ENCODE data around the gene LIPH.
"Not testable (repeated sequence)": the region's sequence is repeated elsewhere in the genome, so short reads cannot be mapped to it uniquely, and the experiment has no call there.

The LIPH gene

GRCh38 chr3:185474922-185475321 lies 77.5 kb downstream of the LIPH start:
- no CpG with 5 or more reads among the region's 6 CpGs for WGBS, 2 donors (ENCODE audit: extremely low coverage in 2 of 2, insufficient read length in 2 of 2, insufficient replicate concordance in 1 of 2)
- not testable (repeated sequence) for DNase-seq (ENCODE audit: low spot score)

GRCh38 chr3:185473290-185473815 lies 79.0 kb downstream of the LIPH start:
- H3K36me3 ChIP-seq (replicated peaks in 1 of 2; ENCODE audit: control insufficient read depth in 2 of 2, insufficient read depth in 2 of 2, low read length in 2 of 2) = peaks cover 0 to 9% of the 10 kb centered on the region in 2 donors
- WGBS, 2 donors (ENCODE audit: extremely low coverage in 2 of 2, insufficient read length in 2 of 2, insufficient replicate concordance in 1 of 2) = no CpG with 5 or more reads among the region's 15 CpGs
- H3K9ac ChIP-seq (ENCODE audit: low read depth, low read length, poor library complexity) = no peak overlapping the region
- no peaks in the 10 kb centered on the region for H3K4me1 ChIP-seq (ENCODE audit: control insufficient read depth in 2 of 2, insufficient read depth in 1 of 2, low read depth in 1 of 2, low read length in 2 of 2)
- no peak for DNase-seq (ENCODE audit: low spot score)
- H3K27ac ChIP-seq (replicated peaks; ENCODE audit: low read length) = no peak overlapping the region
- H3K18ac ChIP-seq (ENCODE audit: low read length) = no peak overlapping the region
- H2AK5ac ChIP-seq (ENCODE audit: low read depth, low read length) = no peak overlapping the region
- no peak overlapping the region for H4K8ac ChIP-seq (ENCODE audit: low read depth, low read length)
- H2BK15ac ChIP-seq (ENCODE audit: low read length) = no peak overlapping the region
- H3K4me3 ChIP-seq (ENCODE audit: low read length in 2 of 2) = no peak overlapping the region
- H3K23ac ChIP-seq (ENCODE audit: low read depth, low read length, poor library complexity) = no peak overlapping the region
- no peak overlapping the region for H4K91ac ChIP-seq (ENCODE audit: low read depth, low read length, poor library complexity)
- no peak overlapping the region for H3K14ac ChIP-seq (ENCODE audit: low read length)
- no peak overlapping the region for H2BK5ac ChIP-seq (ENCODE audit: low read length)
- H3K79me1 ChIP-seq (ENCODE audit: low read depth, low read length) = no peaks in the 10 kb centered on the region
- no peak overlapping the region for H2AFZ ChIP-seq (ENCODE audit: low read length)
- no peak overlapping the region for H3K4ac ChIP-seq (ENCODE audit: low read length)
- H2BK12ac ChIP-seq (ENCODE audit: low read length) = no peak overlapping the region
- no peak overlapping the region for H3K4me2 ChIP-seq (ENCODE audit: insufficient read depth, low read length, poor library complexity, severe bottlenecking)
- H3K9me3 ChIP-seq (replicated peaks in 1 of 2; ENCODE audit: control insufficient read depth in 2 of 2, insufficient read depth in 1 of 2, low read depth in 1 of 2, low read length in 2 of 2) = no peaks in the 10 kb centered on the region
- H3K27me3 ChIP-seq (ENCODE audit: control insufficient read depth in 3 of 3, insufficient read depth in 3 of 3, low read depth in 1 of 3, low read length in 3 of 3) = no peaks in the 10 kb centered on the region
- no peak overlapping the region for H2BK120ac ChIP-seq (ENCODE audit: low read depth, low read length)

More at GRCh38 chr3:185474922-185475321, 77.5 kb downstream of the LIPH start:
- not testable (repeated sequence) for H3K18ac ChIP-seq (ENCODE audit: low read length); H4K91ac ChIP-seq (ENCODE audit: low read depth, low read length, poor library complexity); H3K79me1 ChIP-seq (ENCODE audit: low read depth, low read length); H2AK5ac ChIP-seq (ENCODE audit: low read depth, low read length); H3K14ac ChIP-seq (ENCODE audit: low read length); H3K27me3 ChIP-seq (ENCODE audit: control insufficient read depth in 3 of 3, insufficient read depth in 3 of 3, low read depth in 1 of 3, low read length in 3 of 3); H2BK120ac ChIP-seq (ENCODE audit: low read depth, low read length); H3K9ac ChIP-seq (ENCODE audit: low read depth, low read length, poor library complexity); H2BK15ac ChIP-seq (ENCODE audit: low read length); H3K36me3 ChIP-seq (replicated peaks in 1 of 2; ENCODE audit: control insufficient read depth in 2 of 2, insufficient read depth in 2 of 2, low read length in 2 of 2); H3K4me3 ChIP-seq (ENCODE audit: low read length in 2 of 2); H2BK5ac ChIP-seq (ENCODE audit: low read length); H2AFZ ChIP-seq (ENCODE audit: low read length); H3K9me3 ChIP-seq (replicated peaks in 1 of 2; ENCODE audit: control insufficient read depth in 2 of 2, insufficient read depth in 1 of 2, low read depth in 1 of 2, low read length in 2 of 2); H2BK12ac ChIP-seq (ENCODE audit: low read length); H3K4me2 ChIP-seq (ENCODE audit: insufficient read depth, low read length, poor library complexity, severe bottlenecking); H3K4me1 ChIP-seq (ENCODE audit: control insufficient read depth in 2 of 2, insufficient read depth in 1 of 2, low read depth in 1 of 2, low read length in 2 of 2); H4K8ac ChIP-seq (ENCODE audit: low read depth, low read length); H3K27ac ChIP-seq (replicated peaks; ENCODE audit: low read length); H3K23ac ChIP-seq (ENCODE audit: low read depth, low read length, poor library complexity); H3K4ac ChIP-seq (ENCODE audit: low read length)

- Histone ChIP-seq H3K4me2 (ENCODE audit: insufficient read depth, low read length, poor library complexity, severe bottlenecking) (no peak overlapping the region), H3K79me1 (ENCODE audit: low read depth, low read length) (no peaks in the 10 kb centered on the region), H3K4ac (ENCODE audit: low read length) (no peak overlapping the region), H2AK5ac (ENCODE audit: low read depth, low read length) (no peak overlapping the region), H2AFZ (ENCODE audit: low read length) (no peak overlapping the region), H3K9ac (ENCODE audit: low read depth, low read length, poor library complexity) (no peak overlapping the region), H3K23ac (ENCODE audit: low read depth, low read length, poor library complexity) (no peak overlapping the region), H3K9me3 (replicated peaks in 1 of 2; ENCODE audit: control insufficient read depth in 2 of 2, insufficient read depth in 1 of 2, low read depth in 1 of 2, low read length in 2 of 2) (no peaks in the 10 kb centered on the region), H3K27ac (replicated peaks; ENCODE audit: low read length) (no peak overlapping the region), H3K36me3 (replicated peaks in 1 of 2; ENCODE audit: control insufficient read depth in 2 of 2, insufficient read depth in 2 of 2, low read length in 2 of 2) (peaks cover 4 to 26% of the 10 kb centered on the region in 2 donors), H3K14ac (ENCODE audit: low read length) (no peak overlapping the region), H3K4me3 (ENCODE audit: low read length in 2 of 2) (no peak overlapping the region), H2BK15ac (ENCODE audit: low read length) (no peak overlapping the region), H3K27me3 (ENCODE audit: control insufficient read depth in 3 of 3, insufficient read depth in 3 of 3, low read depth in 1 of 3, low read length in 3 of 3) (no peaks in the 10 kb centered on the region), H2BK120ac (ENCODE audit: low read depth, low read length) (no peak overlapping the region), H4K91ac (ENCODE audit: low read depth, low read length, poor library complexity) (no peak overlapping the region), H2BK12ac (ENCODE audit: low read length) (no peak overlapping the region), H3K18ac (ENCODE audit: low read length) (no peak overlapping the region), H2BK5ac (ENCODE audit: low read length) (no peak overlapping the region), H3K4me1 (ENCODE audit: control insufficient read depth in 2 of 2, insufficient read depth in 1 of 2, low read depth in 1 of 2, low read length in 2 of 2) (no peaks in the 10 kb centered on the region), H4K8ac (ENCODE audit: low read depth, low read length) (no peak overlapping the region)
- no peak for DNase-seq (ENCODE audit: low spot score)
- WGBS, 2 donors (ENCODE audit: extremely low coverage in 2 of 2, insufficient read length in 2 of 2, insufficient replicate concordance in 1 of 2) = no CpG with 5 or more reads among the region's 3 CpGs
These were observed 82.1 kb downstream of the LIPH start for GRCh38 chr3:185470323-185470722.

GRCh38 chr3:185469542-185469941 lies 82.8 kb downstream of the LIPH start:
- no peak overlapping the region for H3K4me2 ChIP-seq (ENCODE audit: insufficient read depth, low read length, poor library complexity, severe bottlenecking)
- no peak overlapping the region for H3K14ac ChIP-seq (ENCODE audit: low read length)
- no peak overlapping the region for H3K18ac ChIP-seq (ENCODE audit: low read length)
- H4K91ac ChIP-seq (ENCODE audit: low read depth, low read length, poor library complexity) = no peak overlapping the region
- no peak overlapping the region for H2AFZ ChIP-seq (ENCODE audit: low read length)
- no peak overlapping the region for H2AK5ac ChIP-seq (ENCODE audit: low read depth, low read length)
- no peak overlapping the region for H3K4ac ChIP-seq (ENCODE audit: low read length)
- no peak overlapping the region for H3K27ac ChIP-seq (replicated peaks; ENCODE audit: low read length)
- no CpG with 5 or more reads among the region's 3 CpGs for WGBS, 2 donors (ENCODE audit: extremely low coverage in 2 of 2, insufficient read length in 2 of 2, insufficient replicate concordance in 1 of 2)
- no peaks in the 10 kb centered on the region for H3K9me3 ChIP-seq (replicated peaks in 1 of 2; ENCODE audit: control insufficient read depth in 2 of 2, insufficient read depth in 1 of 2, low read depth in 1 of 2, low read length in 2 of 2)
- H2BK5ac ChIP-seq (ENCODE audit: low read length) = no peak overlapping the region
- peaks cover 4 to 24% of the 10 kb centered on the region in 2 donors for H3K36me3 ChIP-seq (replicated peaks in 1 of 2; ENCODE audit: control insufficient read depth in 2 of 2, insufficient read depth in 2 of 2, low read length in 2 of 2)
- no peak overlapping the region for H3K4me3 ChIP-seq (ENCODE audit: low read length in 2 of 2)
- H2BK15ac ChIP-seq (ENCODE audit: low read length) = no peak overlapping the region
- no peak overlapping the region for H4K8ac ChIP-seq (ENCODE audit: low read depth, low read length)
- no peak overlapping the region for H3K9ac ChIP-seq (ENCODE audit: low read depth, low read length, poor library complexity)
- no peak for DNase-seq (ENCODE audit: low spot score)
- H2BK120ac ChIP-seq (ENCODE audit: low read depth, low read length) = no peak overlapping the region
- no peak overlapping the region for H2BK12ac ChIP-seq (ENCODE audit: low read length)
- H3K27me3 ChIP-seq (ENCODE audit: control insufficient read depth in 3 of 3, insufficient read depth in 3 of 3, low read depth in 1 of 3, low read length in 3 of 3) = no peaks in the 10 kb centered on the region
- H3K23ac ChIP-seq (ENCODE audit: low read depth, low read length, poor library complexity) = no peak overlapping the region
- H3K79me1 ChIP-seq (ENCODE audit: low read depth, low read length) = no peaks in the 10 kb centered on the region
- H3K4me1 ChIP-seq (ENCODE audit: control insufficient read depth in 2 of 2, insufficient read depth in 1 of 2, low read depth in 1 of 2, low read length in 2 of 2) = no peaks in the 10 kb centered on the region

All from neuronal stem cell (in vitro differentiated cells).